ENCODE measurements around the gene ELF4. TPM values are rescaled to one million over a fixed set of nuclear protein-coding genes. Genes with fewer than 3 reads are reported as not detected.

The ELF4 gene
- total and polyA plus RNA-seq, 9 of the 15 experiments (the other 6 are each of a cell fraction or from before 2014, with no cell fraction given), result 5.9 to 55.8 (median 25.2) TPM

GRCh38 chrX:130095249-130096030 lies 14.9 kb downstream of the ELF4 start (continued):
- TF ChIP-seq PREB (CRISPR knock-in tag; IDR thresholded peaks at IDR 0.05), result no peak
- no peak for TF ChIP-seq GTF2F1 (IDR thresholded peaks at IDR 0.05; ENCODE audit: low read depth, low read length)
- no peak for TF ChIP-seq ESRRA (IDR thresholded peaks at IDR 0.05; ENCODE audit: borderline replicate concordance, low read depth)
- no peak for TF ChIP-seq MLX (CRISPR knock-in tag; conservative IDR thresholded peaks at IDR 0.05)
- TF ChIP-seq ZBTB33 (CRISPR knock-in tag; IDR thresholded peaks at IDR 0.05), result no peak
- no peak for TF ChIP-seq RFX5 (IDR thresholded peaks at IDR 0.05; ENCODE audit: low read depth, low read length)
- TF ChIP-seq SRSF9 (IDR thresholded peaks at IDR 0.05; ENCODE audit: borderline replicate concordance, low read depth, low read length), result no peak
- TF ChIP-seq CBX8 (IDR thresholded peaks at IDR 0.05; ENCODE audit: borderline replicate concordance, extremely low read depth, low read depth, low read length, poor library complexity, severe bottlenecking), result no peak
- TF ChIP-seq ZNF408 (CRISPR knock-in tag; IDR thresholded peaks at IDR 0.05; ENCODE audit: low read depth), result no peak

Measured in K562 (cell line).